Peyer's patch (tissue), 4 donors: ENCODE results near the gene UMODL1. TPM values are rescaled to one million over a fixed set of nuclear protein-coding genes. Genes with fewer than 3 reads are reported as not detected.

Source experiments
- DNase-seq, 3 donors: peaks; one replicate each; pipeline ENCODE4 v3.0.0-alpha.2; 2017 to 2019
- H3K27ac ChIP-seq, 4 donors: fragments of 200-600 bp; sonication (generic); one replicate each; pipeline ENCODE4 v1.5.1; 2016 to 2019
- H3K27me3 ChIP-seq, 2 donors: fragments of 200-600 bp; sonication (generic); one replicate each; pipeline ENCODE4 v1.5.1; 2019
- H3K36me3 ChIP-seq, 3 donors: fragments of 200-600 bp; sonication (generic); one replicate each; pipeline ENCODE4 v1.5.1; 2016 to 2019
- H3K4me1 ChIP-seq, 4 donors: fragments of 200-600 bp; sonication (generic); one replicate each; pipeline ENCODE4 v1.5.1; 2016 to 2019
- H3K4me3 ChIP-seq, 4 donors: fragments of 200-600 bp; sonication (generic); 1 replicate in 3 of 4; 2 replicates in 1 of 4; pipeline ENCODE4 v1.5.1; 2016 to 2019; ENCODE audit warnings: mild to moderate bottlenecking in 1 of 4
- H3K9me3 ChIP-seq, 4 donors: fragments of 200-600 bp; sonication (generic); one replicate each; pipeline ENCODE4 v1.5.1; 2016 to 2019; ENCODE audit warnings: mild to moderate bottlenecking in 1 of 4
- CTCF ChIP-seq, 6 experiments: fragments of 450-650 bp in 4 of 6; fragments of 200-600 bp in 2 of 6; sonication (generic) in 1 of 6; IDR thresholded peaks; one replicate each; pipeline ENCODE4 v1.5.1; 2017 to 2019; ENCODE audit warnings: antibody characterized with exemption in 6 of 6, mild to moderate bottlenecking in 3 of 6, moderate library complexity in 1 of 6
- POLR2A ChIP-seq, 2 donors: fragments of 450-650 bp; IDR thresholded peaks; one replicate each; pipeline ENCODE4 v1.5.1; 2017; ENCODE audit warnings: antibody characterized with exemption in 2 of 2, mild to moderate bottlenecking in 2 of 2, moderate library complexity in 2 of 2
- total RNA-seq, 4 donors: library from RNA; depleted of rRNA; stranded (reverse); fragments of >200 nt; gene quantifications; one replicate each; pipeline ENCODE4 v1.1.0, GENCODE V29; 2016

The UMODL1 gene
- total RNA-seq, 4 donors from 2014 or later, result 0.53 to 0.95 (median 0.83) TPM; not detected in 1

- TF ChIP-seq CTCF (IDR thresholded peaks at IDR 0.05), result no peak
- no peak for TF ChIP-seq POLR2A (IDR thresholded peaks at IDR 0.05)
- no peak overlapping the region for H3K27ac ChIP-seq
- H3K27me3 ChIP-seq, result no peaks in the 10 kb centered on the region
- no peak for DNase-seq
- H3K36me3 ChIP-seq, result no peaks in the 10 kb centered on the region
- H3K4me3 ChIP-seq, result no peak overlapping the region
- H3K9me3 ChIP-seq, result no peaks in the 10 kb centered on the region
- no peaks in the 10 kb centered on the region for H3K4me1 ChIP-seq
Observed at GRCh38 chr21:42122808-42123207, 51.7 kb downstream of the UMODL1 start.

GRCh38 chr21:42123219-42123908 is 52.2 kb downstream of the UMODL1 start:
- H3K27me3 ChIP-seq, result no peaks in the 10 kb centered on the region
- no peak overlapping the region for H3K4me3 ChIP-seq
- no peaks in the 10 kb centered on the region for H3K4me1 ChIP-seq
- TF ChIP-seq CTCF (IDR thresholded peaks at IDR 0.05), result no peak
- TF ChIP-seq POLR2A (IDR thresholded peaks at IDR 0.05), result no peak
- no peak for DNase-seq
- H3K36me3 ChIP-seq, result no peaks in the 10 kb centered on the region
- H3K9me3 ChIP-seq, result no peaks in the 10 kb centered on the region
- H3K27ac ChIP-seq, result no peak overlapping the region

GRCh38 chr21:42124081-42124480 is 53.0 kb downstream of the UMODL1 start:
- H3K27me3 ChIP-seq, result no peaks in the 10 kb centered on the region
- H3K4me1 ChIP-seq, result no peaks in the 10 kb centered on the region
- TF ChIP-seq POLR2A (IDR thresholded peaks at IDR 0.05) (no peak), CTCF (IDR thresholded peaks at IDR 0.05) (no peak)
- no peak overlapping the region for H3K4me3 ChIP-seq
- no peak overlapping the region for H3K27ac ChIP-seq
- DNase-seq, result no peak
- no peaks in the 10 kb centered on the region for H3K9me3 ChIP-seq
- no peaks in the 10 kb centered on the region for H3K36me3 ChIP-seq

- Histone ChIP-seq H3K4me1 (no peaks in the 10 kb centered on the region), H3K27ac (no peak overlapping the region), H3K36me3 (no peaks in the 10 kb centered on the region), H3K4me3 (no peak overlapping the region), H3K9me3 (no peaks in the 10 kb centered on the region), H3K27me3 (no peaks in the 10 kb centered on the region)
- DNase-seq, result no peak
- TF ChIP-seq POLR2A (IDR thresholded peaks at IDR 0.05), result no peak
- no peak for TF ChIP-seq CTCF (IDR thresholded peaks at IDR 0.05)
Observed at GRCh38 chr21:42124826-42125570, 53.9 kb downstream of the UMODL1 start.

GRCh38 chr21:42125571-42126544 is 54.7 kb downstream of the UMODL1 start:
- no peak for DNase-seq
- Histone ChIP-seq H3K4me1 (no peaks in the 10 kb centered on the region), H3K36me3 (no peaks in the 10 kb centered on the region), H3K4me3 (no peak overlapping the region), H3K27me3 (no peaks in the 10 kb centered on the region), H3K27ac (no peak overlapping the region), H3K9me3 (no peaks in the 10 kb centered on the region)
- TF ChIP-seq POLR2A (IDR thresholded peaks at IDR 0.05) (no peak), CTCF (IDR thresholded peaks at IDR 0.05) (no peak)
